ENCODE data around the gene FAM169A.
"Not testable (repeated sequence)": the region's sequence is repeated elsewhere in the genome, so short reads cannot be mapped to it uniquely, and the experiment has no call there.

Gene FAM169A, protein sequence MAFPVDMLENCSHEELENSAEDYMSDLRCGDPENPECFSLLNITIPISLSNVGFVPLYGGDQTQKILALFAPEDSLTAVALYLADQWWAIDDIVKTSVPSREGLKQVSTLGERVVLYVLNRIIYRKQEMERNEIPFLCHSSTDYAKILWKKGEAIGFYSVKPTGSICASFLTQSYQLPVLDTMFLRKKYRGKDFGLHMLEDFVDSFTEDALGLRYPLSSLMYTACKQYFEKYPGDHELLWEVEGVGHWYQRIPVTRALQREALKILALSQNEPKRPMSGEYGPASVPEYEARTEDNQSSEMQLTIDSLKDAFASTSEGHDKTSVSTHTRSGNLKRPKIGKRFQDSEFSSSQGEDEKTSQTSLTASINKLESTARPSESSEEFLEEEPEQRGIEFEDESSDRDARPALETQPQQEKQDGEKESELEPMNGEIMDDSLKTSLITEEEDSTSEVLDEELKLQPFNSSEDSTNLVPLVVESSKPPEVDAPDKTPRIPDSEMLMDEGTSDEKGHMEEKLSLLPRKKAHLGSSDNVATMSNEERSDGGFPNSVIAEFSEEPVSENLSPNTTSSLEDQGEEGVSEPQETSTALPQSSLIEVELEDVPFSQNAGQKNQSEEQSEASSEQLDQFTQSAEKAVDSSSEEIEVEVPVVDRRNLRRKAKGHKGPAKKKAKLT

DNA sequence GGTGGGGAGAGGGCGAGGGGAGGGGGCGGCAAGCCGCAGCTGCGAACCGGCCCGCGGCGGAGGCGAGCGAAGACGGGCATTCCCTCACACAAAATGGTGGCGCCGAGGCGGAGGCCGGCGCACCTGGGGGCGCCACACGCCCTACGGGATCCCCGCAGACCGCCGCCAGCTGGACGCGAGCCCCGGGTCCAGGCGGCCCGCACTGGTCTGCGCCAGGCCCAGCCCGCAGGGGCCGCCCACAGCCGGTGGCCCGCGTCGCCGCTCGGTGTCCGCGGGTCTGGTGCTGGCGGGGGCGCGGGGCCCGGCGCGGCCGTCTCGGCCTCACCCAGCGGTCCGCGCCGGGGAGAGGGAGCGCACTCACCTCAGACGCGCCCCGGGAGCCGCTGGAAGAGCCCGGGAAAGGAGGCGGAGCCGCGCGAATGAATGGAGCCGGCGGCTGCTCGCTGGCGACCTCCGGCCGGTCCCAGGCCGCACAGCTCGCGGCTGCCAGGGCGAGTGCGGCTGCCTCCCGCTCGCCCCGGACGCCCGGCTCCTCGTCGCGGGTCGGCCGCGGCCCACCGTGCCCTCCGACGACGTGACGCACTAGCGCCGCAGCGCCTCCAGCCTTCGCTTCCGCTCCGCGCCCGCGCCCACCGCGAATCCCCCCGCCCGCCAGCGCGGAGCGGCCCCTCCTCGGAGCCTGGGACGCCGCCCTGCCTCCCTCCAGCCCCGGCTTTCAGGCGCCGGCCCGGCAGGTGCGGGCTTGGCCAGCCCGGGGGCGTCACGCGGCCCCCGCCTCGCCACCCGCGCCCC lies at the start of gene FAM169A:
FAM169A (minus strand) TSS at position 584 of the 792 bp plus-strand sequence. CDS start 24,711 bp downstream, outside the sequence.
- DNase-seq = peak; percentile 25

DNA sequence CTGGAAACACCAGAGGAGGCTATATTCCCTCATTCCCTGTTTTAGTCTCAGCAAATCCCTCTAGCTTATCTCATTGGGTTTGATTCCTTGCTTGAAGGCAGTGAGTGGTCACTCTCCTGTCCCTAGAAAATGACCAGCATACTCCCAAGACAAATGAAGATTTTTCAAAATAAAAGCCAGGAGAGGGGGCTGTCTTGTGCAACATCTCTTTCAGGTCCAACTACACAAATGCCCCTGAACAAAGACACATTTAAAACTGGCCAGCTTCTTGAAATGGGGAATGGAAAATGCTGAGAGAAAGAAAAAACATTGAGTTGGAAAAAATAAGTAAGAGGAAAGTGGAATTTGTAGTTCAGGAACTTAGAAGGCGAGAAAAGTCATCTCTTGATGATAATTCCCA lies 49.3 kb upstream of the FAM169A start:
- no peak for DNase-seq

DNA sequence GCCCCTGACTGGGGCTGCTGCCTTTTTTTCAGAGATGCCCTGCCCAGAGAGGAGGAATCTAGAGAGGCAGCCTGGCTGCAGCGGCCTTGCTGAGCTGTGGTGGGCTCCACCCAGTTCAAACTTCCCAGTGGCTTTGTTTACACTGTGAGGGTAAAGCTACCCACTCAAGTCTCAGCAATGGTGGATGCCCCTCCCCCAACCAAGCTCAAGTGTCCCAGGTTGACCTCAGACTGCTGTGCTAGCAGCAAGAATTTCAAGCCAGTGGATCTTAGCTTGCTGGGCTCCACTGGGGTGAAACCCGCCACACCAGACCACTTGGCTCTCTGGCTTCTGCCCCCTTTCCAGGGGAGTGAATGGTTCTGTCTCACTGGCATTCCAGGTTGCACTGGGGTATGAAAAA lies 45.2 kb upstream of the FAM169A start:
- not testable (repeated sequence) for DNase-seq

DNA sequence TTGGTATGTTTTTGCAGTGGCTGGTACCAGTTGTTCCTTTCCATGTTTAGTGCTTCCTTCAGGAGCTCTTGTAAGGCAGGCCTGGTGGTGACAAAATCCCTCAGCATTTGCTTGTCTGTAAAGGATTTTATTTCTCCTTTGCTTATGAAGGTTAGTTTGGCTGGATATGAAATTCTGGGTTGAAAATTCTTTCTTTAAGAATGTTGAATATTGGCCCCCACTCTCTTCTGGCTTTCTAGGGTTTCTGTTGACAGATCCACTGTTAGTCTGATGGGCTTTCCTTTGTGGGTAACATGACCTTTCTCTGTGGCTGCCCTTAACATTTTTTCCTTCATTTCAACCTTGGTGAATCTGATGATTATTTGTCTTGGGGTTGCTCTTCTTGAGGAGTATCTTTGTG lies 43.7 kb upstream of the FAM169A start:
- DNase-seq = not testable (repeated sequence)

DNA sequence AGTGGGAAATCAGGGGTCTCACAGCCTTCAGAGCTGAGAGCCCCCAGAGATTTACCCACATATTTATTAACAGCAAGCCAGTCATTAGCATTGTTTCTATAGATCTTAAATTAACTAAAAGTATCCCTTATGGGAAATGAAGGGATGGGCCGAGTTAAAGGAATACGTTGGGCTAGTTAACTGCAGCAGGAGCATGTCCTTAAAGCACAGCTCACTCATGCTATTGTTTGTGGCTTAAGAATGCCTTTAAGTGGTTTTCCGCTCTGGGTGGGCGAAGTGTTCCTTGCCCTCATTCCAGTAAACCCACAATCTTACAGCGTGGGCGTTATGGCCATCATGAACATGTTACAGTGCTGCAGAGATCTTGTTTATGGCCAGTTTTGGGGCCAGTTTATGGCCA lies 42.0 kb upstream of the FAM169A start:
- DNase-seq = not testable (repeated sequence)

DNA sequence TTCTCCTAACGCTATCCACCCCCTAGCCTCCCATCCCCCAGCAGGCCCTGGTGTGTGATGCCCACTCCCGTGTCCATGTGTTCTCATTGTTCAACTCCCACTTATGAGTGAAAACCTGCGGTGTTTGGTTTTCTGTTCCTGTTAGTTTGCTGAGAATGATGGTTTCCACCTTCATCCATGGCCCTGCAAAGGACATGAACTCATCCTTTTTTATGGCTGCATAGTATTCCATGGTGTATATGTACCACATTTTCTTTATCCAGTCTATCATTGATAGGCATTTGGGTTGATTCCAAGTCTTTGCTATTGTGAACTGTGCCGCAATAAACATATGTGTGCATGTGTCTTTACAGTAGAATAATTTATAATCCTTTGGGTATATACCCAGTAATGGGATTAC lies 38.5 kb upstream of the FAM169A start:
- DNase-seq = not testable (repeated sequence)

DNA sequence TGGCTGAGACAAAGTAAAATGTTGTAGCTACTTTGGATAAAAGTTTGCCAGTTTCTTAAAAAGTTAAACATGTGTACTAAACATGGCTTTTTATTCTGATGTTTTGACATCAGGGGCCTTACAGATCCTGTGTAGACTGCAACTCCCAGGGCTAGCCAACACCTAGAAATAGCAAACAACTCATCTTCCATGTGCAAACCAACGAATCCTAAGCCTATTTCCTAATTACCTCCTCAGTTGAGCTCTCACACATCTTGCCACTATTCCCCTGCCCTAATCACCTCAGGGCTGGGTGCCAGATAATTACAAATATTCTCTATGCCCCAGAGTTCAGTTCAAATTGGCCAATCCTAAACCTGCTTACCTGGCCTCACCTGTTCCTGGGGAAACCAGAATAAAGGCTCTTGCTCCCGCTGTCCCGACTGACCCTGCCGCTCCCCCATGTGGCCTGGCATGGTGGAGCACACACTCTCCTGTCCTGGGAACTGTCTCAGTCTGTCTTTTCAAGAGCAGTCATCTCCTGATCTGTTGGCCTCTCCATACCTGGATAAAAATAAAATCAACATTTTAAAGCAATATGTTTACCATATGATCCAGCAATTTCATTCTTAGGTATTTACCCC lies 37.1 kb upstream of the FAM169A start:
- peak; percentile 61 for DNase-seq

DNA sequence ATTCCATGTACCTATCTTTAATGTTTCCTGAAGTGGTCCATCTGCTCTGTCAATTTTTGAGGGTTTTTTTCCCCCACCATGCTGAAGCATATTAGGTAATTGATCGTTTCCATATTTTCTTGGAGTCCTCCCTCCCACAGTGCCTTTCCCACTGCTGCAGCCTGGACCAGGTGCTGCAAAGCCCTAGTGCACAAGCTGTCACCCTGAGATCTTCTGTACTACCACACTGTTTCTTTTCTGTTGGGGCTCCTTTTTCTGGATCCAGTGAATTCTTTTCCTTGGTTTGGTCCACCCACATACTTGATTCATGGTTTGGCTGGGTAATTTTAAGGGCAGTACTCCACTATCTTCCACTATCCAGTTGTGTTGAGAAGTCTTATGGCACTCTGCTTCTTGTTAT lies 30.9 kb upstream of the FAM169A start:
- no peak for DNase-seq

DNA sequence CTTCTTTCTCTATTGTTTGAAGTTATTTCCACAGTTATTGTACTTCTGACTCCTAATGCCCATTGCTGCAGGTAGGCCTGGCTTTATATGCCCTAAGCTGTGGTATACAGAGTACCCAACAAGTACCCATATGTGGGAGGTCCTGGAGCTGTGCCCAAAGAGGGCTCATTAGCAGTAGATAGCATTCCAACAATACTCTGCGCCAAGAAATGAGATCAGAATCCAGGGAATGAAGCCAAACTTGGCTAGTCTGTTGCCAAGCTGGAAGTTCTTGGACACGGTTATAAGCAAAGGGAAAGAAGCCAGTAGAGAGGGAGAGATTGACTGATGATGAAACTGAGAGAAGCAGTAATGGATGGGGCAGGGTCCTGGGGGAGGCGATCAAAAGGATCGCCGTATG lies 29.7 kb upstream of the FAM169A start:
- DNase-seq = no peak

DNA sequence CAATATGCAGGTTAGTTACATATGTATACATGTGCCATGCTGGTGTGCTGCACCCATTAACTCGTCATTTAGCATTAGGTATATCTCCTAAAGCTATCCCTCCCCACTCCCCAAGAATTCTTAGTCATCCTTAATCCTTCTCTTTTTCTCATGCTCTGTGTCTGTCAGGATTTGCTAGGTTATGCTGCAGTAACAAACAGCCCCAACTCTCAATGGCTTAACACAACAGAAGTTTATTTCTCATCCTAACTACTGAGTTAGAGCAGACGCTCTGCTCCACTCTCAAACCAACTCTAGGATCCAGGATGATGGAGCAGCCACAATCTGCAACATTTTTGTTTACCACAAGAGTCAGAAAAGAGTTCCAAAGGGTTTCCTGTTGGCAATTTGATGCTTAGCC lies 28.2 kb upstream of the FAM169A start:
- DNase-seq = no peak

DNA sequence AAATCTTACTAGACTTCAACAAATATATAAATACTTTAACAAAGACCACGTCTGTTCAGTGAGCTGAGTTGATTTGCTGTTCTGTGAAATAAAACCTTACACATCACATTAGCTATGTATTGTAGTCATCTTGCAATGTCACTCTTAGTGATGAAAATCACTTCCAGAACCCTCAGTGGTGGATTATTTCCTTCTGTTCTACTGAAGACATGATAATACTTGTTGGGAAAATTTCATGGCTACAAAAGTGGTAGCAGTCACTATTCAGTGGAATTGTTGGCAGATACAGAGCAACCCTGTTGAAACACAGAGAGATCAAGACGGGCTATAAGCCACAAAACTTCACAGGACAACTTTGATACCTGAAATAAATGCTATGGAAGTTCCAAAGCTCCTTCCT lies 26.7 kb upstream of the FAM169A start:
- DNase-seq = no peak

DNA sequence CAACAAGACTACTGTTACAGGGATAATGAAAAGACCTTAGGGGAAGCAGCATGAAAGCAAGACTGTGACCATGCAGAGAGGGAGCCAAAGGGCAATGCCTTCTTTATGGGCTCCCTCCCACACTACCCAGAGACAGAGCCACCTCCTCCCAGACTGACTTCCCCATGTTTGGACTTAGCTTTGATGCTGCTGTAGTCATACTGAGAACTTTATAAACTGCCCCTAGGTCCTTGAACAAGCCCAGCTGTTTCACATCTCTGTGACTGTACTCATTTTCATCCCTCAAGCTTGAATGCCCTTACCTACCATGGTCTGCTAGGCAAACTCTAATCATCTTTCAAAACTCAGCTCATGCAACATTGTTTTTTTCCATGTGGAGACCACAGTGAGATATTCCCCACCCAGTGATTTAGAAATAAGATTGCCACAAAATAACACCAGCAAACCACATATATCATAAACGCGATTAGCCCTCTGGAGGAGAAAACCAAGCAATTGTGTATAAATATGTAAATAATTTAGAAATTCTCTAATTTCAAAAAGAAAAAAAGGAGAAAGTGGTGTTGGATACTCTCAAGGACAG lies 23.4 kb upstream of the FAM169A start:
- no peak for DNase-seq

DNA sequence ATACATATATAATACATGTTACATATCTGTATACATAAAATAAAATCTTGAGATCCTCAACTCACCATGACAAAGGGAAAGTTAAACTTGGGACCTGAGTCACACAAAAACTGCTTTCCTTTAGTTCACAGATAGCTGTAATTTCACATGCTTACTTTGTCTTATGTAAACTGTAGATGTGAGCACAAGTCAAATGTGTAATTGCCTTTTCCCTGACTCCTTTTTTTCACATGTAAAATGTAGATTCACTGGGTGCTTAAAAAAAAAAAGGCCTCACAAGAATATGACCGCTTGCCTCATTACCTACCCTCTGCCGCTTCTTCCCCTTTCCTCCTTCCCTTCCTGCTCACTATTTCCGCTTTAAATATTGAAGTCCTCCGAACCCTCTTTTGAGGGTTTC lies 21.9 kb upstream of the FAM169A start:
- no peak for DNase-seq

DNA sequence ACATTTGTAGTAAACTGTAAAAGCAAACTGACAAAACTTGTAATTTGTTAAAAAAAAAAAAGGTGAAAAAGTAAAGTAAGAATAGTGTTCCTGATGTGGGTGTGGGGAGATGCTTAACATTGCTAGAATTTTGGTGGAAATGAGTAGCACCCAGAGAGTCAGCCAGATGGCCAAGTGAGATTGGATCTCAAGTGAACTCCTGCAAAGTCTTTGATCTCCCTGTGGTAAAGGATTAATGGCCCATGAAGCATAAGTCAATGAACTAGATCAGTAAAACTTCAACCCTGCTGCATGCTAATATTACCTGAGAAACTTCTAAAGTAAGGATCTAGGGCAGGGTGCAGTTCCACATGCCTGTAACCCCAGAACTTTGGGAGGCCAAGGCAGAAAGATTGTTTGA lies 19.0 kb upstream of the FAM169A start:
- DNase-seq = no peak

DNA sequence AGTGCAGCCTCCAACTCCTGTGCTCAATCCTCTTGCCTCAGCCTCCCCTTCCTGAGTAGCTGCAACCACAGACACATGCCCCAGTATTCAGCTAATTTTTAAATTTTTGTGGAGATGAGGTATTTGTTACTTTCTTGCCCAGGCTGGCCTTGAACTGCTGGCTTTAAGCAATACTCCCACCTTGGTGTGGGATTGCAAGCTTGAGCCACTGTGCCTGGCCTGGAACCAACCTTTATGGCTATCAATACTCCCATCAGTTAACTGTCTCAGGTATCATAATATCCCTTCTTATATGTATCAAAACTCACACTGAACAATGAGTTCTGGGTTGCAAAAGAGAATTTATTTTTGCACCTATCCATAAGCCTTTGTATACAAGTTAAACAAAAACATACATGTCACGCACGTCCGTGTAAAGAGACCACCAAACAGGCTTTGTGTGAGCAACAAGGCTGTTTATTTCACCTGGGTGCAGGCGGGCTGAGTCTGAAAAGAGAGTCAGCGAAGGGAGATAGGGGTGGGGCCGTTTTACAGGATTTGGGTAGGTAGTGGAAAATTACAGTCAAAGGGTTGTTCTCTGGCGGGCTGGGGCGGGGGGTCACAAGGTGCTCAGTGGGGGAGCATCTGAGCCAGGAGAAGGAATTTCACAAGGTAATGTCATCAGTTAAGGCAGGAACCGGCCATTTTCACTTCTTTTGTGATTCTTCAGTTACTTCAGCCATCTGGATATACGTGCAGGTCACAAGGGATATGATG lies 16.4 kb upstream of the FAM169A start:
- not testable (repeated sequence) for DNase-seq

DNA sequence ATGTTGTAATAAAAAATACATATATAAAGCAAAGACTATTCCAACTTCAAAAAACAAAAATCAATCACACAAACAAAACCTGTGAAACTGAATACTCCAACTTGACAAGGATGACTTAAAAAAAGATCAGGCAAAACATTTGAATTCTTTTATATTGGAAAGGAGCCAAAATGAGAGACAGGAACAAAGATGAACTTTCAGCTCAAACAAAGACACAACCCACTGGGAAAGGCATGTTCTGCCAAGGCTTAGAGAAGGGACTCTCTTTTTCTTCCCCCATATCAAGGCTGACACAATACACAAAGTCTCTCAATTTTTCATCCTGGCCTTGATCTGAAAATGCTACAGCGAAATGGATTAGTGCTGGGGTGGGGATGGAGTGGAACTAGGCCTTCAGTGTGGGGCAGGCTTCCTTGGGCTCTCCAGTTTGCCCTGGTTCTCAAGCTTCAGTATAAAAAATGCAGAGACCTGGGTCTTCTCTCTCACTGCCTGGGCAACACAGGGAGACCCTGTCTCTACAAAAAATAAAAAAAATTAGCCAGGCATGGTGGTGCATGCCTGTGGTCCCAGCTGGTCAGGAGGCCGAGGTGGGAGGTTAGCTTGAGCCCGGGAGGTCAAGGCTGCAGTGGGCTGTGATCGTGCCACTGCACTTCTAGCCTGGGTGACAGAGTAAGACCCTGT lies 11.6 kb upstream of the FAM169A start:
- no peak for DNase-seq

DNA sequence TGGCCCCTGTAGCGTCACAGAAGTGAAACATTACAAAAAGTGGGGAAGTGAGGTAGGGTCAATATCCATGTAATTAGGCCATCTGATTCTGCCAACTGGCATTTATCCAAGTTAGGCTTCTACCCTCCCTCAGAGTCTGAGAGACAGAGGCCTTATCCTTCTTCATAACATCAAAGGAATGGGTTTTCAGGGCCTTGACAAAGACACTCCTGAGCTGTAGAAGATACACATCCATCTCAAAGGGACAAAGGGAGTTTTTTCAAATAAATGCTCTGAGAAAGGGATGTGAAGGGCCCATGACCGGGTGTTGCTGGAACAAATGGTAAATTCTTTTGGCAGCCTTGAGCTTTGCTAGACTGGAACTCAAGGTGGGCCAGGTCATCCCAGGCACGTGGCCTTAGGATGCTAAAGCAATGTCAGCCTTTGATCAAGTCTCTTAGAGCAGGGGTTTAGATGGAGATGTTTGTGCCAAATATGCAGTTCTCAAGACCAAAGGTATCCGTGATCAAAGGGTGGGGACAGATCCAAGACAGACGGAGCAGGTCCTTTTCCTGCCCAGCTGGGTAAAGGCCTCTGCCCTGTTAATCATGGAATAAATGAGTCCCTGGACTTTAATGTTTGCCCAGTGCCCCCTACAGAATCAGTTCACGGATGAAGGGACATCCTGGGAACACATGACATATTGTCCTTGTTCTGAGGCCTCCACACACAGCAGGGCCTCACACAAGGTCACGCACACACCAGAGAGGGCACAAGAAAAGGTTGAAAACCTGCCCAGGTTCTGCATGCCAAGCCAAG lies 10.0 kb upstream of the FAM169A start:
- DNase-seq = no peak

DNA sequence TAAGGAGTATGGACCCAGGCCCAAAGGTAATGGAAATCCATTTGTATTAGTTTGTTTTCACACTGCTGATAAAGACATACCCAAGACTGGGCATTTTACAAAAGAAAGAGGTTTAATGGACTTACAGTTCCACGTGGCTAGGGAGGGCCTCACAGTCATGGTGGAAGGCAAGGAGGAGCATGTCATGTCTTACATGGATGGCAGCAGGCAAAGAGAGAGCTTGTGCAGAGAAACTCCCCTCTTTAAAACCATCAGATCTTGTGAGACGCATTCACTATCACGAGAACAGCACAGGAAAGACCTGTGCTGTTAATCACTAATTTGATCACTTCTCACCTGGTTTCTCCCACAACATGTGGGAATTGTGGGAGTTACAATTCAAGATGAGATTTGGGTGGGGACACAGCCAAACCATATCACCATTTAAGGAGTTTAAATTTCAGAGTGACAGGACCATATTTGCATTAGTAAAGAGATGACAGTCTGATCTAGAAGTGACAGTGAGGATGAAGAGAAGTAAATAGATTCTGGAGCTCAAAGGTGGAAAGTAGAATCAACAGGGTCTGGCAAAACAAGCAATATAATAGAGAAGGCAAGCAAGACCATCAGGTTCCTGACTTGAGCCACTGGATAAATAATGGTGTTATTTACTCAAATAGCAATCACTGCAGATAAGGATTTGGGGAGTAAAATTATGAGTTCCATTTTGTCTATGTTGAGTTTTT lies 7.5 kb upstream of the FAM169A start:
- DNase-seq = no peak

DNA sequence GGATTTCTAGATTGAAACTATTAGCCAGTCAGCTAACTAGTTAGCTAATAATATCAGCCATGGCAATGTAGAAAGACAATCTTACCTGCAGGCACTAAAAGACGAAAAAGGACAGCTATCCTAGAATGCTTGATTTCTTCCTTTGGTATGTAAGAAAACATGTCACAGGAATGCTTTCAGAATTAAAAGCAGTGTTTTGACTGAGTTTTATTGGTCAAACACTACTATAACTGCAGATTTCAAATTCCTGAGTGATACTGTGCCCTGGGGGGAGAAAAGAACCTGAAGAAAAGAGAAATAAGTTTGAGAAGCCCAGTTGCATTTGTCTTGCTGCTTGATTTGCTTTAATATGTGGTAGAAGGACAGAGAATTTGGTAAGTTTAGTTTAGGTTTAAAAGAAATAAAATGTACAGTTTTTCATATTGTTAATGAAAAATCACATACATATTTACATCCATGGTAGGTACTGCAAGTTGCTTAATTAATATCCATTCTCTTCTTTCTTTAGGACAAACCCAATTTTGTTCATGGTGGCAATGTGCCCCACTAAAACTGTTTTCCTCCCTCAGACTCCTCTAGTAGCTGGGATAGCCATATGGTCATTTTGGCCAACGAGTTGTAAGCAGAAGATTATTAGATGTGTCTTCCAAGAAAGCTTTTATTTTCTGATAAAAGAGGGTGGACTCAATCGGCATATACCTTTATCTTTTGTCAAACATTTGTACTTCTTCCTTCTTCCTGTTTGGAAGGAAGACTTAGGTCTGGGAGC lies 4.3 kb upstream of the FAM169A start:
- no peak for DNase-seq
